Measurements from ENCODE around the gene LALBA.
"Not testable (repeated sequence)": the region's sequence is repeated elsewhere in the genome, so short reads cannot be mapped to it uniquely, and the experiment has no call there.

LALBA gene

GRCh38 chr12:48527891-48528670, 41.8 kb downstream of the LALBA start:
- DNase-seq (ENCODE audit: low read depth in 2 of 2) = no peak

GRCh38 chr12:48525332-48525731, 44.5 kb downstream of the LALBA start, which contains the start of gene OR8S1:
TSS of gene OR8S1 (plus strand) at chr12:48525632. CDS start at chr12:48525632, 0 bp downstream.
- no peak for DNase-seq (ENCODE audit: low read depth in 2 of 2)

GRCh38 chr12:48520381-48520780, 49.5 kb downstream of the LALBA start:
- DNase-seq (ENCODE audit: low read depth in 2 of 2) = not testable (repeated sequence)
